Activated gamma-delta T cell treated with Interleukin-2 at 50 U/mL for 16 hours (primary cell): Measurements from ENCODE around the gene HPN.
"Not testable (repeated sequence)": the region's sequence is repeated elsewhere in the genome, so short reads cannot be mapped to it uniquely, and the experiment has no call there.

Experiments
- DNase-seq: peaks from one replicate; pipeline ENCODE4 v3.0.0-alpha.2; 2020

The HPN gene

DNA sequence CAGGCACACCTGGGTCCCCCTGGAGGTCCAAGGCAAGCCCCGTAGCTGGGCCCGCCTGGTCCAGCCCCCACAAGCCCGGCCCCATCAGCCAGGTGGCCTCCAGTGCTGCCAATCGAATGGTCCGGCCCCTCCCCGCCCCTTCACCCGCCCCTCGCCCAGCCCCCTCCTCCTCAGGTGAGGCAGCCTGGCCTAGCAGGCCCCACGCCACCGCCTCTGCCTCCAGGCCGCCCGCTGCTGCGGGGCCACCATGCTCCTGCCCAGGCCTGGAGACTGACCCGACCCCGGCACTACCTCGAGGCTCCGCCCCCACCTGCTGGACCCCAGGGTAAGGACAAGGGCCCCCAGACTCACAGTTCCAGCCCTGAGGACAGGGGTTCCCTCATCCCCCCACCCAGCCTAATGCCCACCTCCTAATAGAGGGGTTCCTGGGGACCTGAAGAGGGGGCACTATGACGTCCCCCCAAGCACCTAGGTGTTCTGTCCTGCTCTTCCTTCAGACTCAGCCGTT, at the start of gene HPN:
HPN (plus strand) TSS at position 174 of the 508 bp plus-strand sequence. CDS start 786 bp downstream, outside the sequence.
- no peak for DNase-seq

DNA sequence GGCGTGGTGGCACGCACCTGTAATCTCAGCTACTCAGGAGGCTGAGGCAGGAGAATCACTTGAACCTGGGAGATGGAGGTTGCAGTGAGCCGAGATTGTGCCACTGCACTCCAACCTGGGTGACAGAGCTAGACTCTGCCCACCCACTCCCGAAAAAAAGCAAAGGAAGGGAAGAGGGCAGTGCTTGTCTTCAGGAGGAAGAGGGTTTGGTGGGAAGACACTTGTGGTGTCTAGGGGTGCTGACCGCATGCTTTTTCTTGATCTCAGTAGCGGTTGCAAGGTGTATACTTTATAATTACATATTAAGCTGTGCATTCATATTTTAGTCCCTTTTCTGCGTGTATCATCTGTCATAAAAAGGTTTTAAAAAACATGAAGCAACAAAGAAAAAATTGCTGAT, 48.9 kb upstream of the HPN start:
- DNase-seq, result peak; percentile 52

DNA sequence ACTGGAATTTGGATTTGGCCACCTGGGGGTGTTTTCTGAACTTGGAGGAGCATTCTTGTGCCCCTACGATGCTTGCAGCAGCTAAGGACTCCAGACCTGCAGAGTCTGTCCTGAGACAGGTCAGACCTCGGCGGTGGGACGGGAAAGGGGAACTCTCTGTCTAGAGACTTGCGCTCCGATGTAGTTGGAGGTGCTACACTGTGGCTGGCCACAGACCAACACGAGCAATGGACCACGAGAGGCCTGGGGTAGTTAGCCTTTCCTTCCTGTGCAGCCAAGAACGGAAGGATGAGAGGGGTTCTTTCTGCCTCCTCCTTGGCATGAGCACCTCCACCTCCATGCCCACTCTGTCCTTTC, 47.3 kb upstream of the HPN start:
- DNase-seq, result no peak

DNA sequence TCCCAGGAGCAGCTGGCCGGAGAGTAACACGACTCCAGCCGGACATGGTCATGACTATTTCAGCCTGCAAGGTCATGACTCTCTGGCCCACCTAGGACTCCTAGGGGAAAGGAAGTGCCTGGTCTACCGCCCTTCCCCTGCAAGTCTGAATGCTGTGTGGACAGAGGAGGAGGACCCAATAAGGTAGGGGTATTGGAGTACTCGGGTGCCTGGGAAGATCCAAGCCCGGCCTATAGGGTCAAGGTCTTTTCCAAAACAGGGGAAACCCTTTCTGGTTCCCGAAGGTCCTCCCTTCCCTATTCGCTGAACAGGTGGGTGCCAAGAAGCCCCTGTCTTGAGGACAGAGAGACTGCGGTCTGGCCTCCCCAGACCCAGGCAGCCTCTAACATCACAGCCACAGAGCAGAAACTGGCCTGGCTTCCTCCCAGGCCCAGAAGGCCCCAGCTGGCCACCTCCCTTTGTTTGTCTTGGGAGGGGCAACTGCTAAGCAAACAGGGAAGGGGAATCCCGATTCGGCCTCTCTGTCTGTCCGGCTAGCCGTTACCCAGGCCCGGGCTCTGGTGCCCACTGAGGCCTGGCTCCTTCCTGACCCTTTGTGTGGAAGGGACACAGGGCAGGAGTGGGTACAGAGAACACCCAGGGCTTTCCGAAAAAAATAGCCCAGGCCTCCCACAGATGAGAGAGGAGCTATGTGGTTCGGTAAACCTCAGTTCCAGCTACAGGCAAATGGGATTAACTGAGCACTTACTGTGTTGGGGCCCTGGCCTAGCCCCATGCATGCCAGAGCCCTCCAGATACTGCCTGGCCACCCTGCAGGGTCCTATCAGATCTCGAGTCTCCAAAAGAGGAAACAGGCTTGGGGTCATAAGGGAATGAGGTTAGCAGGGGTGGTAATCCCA, 46.6 kb upstream of the HPN start:
- no peak for DNase-seq

DNA sequence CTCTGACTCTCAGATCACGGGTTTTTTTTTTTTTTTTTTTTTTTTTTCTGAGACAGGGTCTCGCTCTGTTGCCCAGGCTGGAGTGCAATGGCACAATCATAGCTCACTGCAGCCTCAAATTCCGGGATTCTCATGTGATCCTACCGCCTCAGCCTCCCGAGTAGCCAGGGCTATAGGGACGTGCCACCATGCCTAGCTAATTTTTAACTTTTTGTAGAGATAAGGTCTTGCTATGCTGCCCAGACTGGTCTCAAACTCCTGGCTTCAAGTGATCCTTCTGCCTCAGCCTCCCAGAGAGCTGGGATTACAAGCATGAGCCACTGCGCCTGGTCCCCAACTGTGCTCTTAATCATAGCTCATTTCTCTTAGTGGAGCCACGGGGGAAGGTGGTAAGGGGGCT, 46.0 kb upstream of the HPN start:
- DNase-seq, result no peak

DNA sequence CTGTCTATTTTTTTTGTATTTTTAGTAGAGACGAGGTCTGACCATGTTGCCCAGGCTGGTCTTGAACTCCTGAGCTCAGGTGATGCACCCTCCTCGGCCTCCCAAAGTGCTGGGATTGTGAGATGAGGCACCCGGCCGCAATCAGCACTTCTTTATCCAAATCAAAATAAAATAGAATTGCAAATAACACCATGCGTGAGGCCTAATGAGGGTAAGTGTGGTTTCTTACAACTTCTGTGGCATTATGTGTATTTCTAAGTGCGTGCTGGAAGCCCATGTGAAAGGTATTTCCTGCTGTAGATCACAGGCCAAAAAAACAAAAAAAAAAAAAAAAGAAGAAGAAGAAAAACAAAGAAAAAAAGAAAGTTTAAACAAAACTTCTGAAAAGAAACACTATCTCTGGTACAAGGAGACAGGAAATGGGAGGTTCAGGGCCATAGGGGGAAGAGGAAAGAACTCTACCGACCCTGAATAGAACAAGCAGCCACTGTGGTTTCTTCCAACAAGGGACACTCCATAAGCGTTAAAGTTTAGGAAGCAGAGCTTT, 44.4 kb upstream of the HPN start:
- no peak for DNase-seq

DNA sequence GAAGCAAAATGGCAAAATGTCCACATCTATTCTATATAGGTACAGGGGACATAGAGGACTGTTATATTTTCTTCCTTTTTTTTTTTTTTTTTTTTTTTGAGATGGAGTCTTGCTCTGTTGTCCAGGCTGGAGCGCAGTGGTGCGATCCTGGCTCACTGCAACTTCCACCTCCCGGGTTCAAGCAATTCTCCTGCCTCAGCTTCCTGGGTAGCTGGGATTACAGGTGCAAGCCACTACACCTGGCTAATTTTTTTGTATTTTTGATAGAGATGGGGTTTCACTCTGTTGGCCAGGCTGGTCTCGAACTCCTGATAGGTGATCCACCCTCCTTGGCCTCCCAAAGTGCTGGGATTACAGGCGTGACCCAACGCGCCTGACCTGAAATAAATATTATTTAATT, 43.3 kb upstream of the HPN start:
- DNase-seq, result not testable (repeated sequence)

DNA sequence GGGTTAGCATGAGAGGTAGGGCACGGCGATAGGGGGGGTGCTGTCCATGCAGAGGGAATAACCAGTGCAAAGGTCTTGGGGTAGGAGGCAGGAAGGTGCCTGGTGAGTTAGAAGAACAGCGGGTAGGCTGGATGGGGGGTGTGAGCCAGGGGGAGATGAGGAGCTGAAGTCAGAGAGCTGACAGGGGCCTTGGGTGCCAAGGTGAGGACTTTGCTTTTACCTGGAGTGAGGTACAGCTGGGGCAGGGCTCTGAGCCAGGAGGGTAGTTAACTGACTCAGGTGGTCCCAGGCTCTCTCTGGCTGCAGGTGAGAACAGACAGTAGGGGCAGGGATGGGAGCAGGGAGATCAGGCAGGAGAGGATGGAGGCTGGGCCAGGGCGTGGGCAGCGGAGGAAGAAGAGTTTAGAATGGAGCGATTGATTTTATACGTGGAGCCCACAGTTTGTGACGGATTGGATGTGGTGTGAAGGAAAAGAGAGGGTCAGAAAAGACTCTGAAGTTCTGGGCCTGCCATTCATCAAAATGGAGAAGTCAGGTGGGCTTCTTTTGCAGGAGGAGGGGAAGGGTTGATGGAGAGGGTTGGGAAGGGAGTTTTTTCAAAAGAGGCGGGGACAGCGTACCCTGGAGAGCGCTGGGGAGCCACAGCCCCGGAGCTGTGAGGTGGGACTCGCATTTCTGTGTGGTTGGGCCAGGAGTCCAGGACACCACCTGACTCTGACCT, 42.6 kb upstream of the HPN start:
- no peak for DNase-seq

DNA sequence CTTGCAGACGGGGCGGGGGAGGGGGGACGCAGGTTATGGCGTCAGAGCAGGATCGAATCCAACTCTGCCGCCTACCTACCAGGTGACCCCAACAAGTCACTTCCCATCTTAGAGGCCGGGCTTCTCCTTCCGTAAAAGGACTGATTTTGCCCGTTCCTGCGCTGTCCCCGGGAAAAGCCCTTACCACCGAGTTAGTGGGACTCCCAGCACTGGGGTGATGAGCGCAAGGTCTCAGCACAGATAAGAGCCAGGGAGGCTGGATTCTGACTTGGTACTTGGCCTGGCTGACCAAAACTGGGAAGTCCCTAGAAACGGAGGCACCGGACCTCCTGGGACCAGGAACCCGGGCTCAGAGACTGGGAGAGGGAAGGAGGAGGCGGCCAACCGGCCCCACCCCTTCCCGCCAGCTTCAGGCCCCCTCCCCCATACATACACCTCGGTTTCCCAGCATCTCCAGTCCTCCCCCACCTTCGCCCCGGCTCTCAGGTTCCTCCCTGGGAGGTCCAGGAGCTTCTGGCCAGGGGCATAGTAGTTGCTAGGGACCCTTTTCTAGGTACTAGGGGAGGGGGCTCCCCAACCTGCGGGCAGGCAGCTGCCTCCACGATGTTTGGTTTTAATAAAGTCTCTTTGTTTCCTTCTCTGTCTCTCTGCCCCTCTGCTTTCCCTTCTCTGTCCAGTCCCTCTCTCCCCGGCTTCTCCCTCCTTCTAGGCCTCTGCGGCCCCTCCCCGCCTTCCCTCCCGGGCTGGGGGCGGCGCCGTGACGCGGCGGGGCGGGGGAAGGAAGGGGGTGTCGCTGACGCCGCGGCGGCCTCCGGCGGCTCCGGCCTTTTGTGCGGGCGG, 41.8 kb upstream of the HPN start, which contains the start of gene GRAMD1A:
GRAMD1A (plus strand) TSS at position 826 of the 840 bp plus-strand sequence. CDS start 156 bp downstream, outside the sequence.
- peak; percentile 64 for DNase-seq

DNA sequence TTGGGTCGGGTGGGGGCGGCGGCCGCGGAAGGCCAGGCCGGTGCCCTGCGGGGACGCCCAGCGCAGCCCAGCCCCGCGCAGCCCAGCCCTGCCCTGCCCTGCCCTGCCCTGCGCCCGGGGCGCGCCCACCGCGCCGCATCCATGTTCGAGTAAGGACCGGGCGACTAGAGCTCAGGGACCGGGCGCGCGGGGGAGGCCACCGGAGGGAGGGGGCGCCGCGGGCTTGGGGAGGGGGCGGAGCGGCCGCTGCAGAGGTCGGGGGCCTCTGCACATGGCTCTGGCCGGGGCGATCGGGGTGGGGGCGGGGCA, 41.2 kb upstream of the HPN start:
- DNase-seq, result no peak

DNA sequence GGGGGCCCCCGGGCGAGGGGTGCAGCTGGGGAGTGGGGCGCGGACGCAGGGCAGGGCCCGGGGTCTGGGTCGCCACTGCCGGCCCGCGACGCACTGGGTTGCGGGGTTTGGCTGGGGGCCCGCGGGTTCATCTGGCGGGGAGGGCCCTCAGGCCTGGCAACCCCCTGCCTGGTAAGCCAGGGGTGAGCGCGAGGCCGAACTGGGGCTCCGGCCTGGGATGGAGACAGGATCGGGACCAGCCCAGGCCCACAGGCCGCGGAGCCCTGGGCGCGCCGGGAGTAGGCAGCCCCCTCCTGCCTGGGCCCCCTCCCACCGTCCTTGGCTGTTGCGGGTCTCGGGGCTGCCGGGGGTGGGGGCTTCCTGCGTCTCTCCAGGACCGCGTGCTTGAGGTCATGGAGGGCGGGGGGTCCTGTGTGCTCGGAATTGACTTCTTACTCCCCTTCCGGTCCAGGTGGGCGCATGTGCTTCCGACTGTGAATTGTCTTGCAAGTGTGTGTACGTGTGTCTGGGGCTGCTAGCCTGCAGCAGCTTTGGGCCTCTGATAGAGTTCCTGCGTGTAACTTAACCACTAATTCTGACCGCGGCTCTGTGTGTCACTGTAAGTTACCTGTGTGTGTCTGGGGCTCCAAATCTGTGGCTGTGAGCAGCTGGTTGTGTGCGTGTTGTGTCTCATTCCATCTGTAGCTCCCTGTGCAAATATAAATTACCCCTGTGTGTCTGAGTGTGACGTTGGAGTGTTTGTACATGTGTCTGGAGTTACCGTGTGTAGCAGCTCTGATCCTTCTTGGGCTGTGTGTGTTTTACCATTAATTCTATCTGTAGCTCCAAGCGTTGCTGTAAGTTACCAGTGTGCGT, 40.6 kb upstream of the HPN start:
- DNase-seq, result peak; percentile 64

DNA sequence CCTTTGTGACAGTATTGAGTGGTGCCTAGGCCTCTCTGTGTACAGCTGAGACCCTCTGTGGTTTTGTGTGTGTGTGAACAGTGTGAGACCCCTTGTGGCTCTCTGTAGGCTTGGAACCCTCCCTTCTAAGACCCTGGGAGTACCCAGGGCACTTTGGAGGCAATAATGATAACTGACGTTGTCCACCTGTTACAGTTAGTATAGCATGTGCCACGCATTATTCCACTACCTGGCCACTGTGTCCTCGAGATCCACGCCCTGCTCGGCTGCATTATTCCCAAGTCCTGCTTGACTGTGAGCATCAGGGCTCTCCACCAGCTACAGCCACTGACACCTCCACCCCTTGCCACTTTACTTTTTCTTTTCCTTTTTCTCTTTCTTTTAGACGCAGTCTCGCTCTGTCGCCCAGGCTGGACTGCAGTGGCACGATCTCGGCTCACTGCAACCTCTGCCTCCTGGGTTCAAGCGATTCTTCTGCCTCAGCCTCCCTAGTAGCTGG, 39.4 kb upstream of the HPN start:
- no peak for DNase-seq

DNA sequence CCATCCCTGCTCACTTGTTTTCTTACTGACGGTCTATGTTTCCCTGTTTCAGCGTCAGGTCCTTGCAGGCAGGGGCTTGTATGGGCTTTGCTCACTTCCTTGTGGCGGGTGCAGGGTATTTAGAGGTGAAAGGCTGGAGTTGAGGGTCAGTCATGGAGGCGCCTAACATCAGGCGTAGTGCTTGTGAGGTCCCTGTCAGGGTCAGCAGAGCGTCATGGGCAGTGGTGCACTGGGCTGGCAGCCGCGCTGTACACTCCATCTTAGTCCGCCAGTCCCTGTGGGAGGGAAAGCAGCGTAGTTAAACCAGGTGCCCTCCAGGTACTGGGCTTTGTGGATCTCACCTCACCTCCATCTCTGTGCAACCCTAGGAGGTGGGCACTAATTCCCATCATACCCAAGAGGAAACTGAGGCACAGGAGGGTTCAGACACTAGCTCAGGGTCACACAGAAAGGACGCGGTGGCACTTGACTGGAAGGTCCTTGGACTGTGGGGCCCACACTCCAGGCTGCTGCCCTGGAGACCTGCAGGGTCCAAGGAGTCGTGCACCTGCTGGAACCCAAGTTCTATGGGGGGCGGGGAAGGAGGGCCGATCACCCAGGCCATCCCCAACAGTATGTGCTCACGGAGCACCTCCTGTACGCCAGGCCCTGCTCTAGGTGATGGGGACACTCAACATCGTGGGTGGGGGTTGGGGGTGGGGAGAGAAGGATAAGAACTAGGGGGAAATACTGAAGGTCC, 36.8 kb upstream of the HPN start:
- DNase-seq, result no peak

DNA sequence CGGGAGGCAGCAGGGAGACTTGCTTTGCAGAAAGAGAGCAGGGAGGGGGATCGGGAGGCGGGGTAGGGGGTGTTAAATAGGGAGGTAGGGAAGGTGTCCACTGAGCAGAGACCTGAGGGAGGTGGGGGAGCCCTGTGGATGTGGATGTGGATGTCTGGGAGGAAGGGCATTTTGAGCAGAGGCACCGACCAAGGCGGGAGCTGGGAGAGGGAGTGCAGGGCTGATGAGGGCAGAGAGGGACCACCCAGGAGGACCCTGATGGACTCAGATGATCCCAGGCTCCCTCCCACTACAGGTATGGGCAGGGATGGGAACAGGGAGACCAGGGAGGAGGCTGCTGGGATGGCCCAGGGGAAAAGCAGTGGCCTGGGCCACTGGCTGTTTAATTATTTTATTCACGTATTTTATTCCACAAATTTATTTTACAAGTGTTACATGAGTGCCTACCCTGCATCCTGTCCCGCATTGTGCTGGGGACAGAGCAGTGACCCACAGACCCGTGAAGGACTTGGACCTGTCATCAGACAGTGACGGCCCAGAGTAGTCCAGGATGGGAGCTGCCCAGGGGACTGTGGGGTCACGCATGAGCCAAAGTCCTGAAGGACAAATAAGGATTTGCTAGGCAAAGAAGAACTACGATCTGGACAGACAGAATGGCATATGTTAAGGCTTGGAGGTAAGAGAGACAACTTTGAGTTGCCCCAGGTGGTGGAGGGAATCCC, 36.1 kb upstream of the HPN start:
- DNase-seq, result no peak

DNA sequence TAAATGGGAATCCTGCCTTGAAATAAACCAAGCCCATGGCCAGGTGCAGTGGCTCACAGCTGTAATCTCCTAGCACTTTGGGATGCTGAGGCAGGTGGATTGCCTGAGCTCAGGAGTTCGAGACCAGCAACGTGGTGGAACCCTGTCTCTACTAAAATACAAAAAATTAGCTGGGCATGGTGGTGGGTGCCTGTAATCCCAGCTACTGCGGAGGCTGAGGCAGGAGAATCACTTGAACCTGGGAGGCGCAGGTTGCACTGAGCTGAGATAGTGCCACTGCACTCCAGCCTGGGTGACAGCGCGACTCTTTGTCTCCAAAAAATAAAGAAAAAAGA, 35.5 kb upstream of the HPN start:
- not testable (repeated sequence) for DNase-seq

DNA sequence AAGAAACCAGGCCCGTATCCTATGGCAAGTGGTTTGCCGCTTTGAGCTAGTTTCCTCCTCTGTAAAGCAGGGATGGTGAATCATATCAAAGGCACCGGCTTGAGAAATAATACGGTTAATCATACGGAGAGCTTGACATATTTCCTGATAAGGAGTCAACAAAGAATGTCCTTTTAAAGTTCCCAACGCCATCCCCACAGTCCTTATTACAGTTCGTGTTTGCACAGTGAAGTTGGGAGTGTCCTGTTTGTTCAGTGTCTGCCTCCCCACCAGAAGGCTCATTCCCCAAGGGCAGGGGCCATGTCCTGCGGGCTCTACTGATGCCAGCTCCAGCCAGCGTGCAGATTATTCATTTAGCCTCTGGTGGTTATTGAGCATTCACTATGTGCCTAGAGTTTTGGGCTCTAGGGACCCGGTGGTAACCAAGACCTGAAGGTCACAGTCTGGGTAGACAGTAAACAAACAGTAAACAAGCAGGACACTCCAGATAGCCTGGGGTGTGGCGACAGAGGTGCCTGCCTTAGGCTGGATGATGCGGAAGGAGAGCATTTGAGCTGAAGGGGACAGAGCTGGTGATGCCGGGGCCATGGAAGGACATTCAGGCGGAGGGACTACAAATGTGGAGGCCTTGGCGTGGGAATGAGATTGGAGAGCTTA, 35.1 kb upstream of the HPN start:
- no peak for DNase-seq

DNA sequence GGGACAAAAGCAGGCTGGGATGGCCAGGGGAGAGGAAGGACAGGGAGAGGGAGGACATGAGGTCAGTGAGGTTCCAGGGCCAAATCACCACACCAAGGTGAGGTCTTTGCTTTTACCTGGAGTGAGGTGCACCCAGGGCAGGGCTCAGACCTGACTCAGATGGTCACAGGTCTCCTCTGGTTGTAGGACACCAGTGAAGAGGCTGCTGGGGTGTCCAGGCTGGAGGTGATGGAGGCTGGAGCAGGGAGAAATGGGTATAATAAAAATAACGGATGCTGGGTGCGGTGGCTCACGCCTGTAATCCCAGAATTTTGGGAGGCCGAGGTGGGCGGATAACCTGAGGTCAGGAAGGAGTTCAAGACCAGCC, 34.5 kb upstream of the HPN start:
- no peak for DNase-seq

DNA sequence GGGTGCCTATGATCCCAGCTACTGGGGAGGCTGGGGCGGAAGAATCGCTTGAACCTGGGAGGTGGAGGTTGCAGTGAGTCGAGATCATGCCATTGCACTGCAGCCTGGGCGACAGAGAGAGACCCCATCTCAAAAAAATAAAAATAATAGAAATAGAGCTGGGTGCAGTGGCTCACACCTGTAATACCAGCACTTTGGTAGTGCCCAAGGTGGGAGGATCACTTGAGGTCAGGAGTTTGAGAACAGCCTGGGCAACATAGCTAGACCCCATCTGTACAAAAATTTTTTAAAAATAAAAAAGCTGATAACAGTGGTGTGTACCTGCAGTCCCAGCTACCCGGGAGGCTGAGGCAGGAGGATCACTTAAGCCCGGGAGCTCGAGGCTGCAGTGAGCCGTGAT, 34.1 kb upstream of the HPN start:
- not testable (repeated sequence) for DNase-seq

DNA sequence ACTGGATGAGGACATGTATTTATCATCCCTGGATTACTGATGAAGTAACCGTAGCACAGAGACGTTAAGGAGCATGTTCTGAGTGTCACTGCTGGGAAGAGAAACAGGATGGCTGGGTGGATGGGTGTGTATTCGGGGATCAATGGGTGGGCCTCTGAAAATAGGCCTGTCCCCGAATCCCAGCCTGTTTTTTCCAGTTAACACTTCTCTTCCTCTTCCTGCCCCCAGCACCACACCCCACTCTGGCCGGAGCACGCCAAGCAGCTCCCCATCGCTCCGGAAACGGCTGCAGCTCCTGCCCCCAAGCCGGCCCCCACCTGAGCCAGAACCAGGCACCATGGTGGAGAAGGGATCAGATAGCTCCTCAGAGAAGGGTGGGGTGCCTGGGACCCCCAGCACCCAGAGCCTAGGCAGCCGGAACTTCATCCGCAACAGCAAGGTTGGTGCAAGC, 32.6 kb upstream of the HPN start:
- no peak for DNase-seq
